K562 (cell line): ENCODE results near the gene TSPAN15. TPM values are rescaled to one million over a fixed set of nuclear protein-coding genes. Genes with fewer than 3 reads are reported as not detected.
A peak's percentile ranks its signal among the peaks of the same experiment; 100 is the strongest.

ENCODE experiments used
- BDP1 ChIP-seq: IDR thresholded peaks from 3 replicates; pipeline ENCODE4 v1.6.1; 2011; ENCODE audit not compliant: insufficient read length, insufficient read depth
- HINFP ChIP-seq: fragments of 450-650 bp; conservative IDR thresholded peaks from 2 replicates; pipeline ENCODE4 v1.6.1; 2016; ENCODE audit warnings: missing genetic modification characterization, low read depth, mild to moderate bottlenecking, control low read depth, missing compliant biosample characterization
- ILK ChIP-seq: fragments of 450-650 bp; IDR thresholded peaks from 2 replicates; pipeline ENCODE4 v1.6.1; 2016; ENCODE audit warnings: missing genetic modification characterization, low read depth, mild to moderate bottlenecking, missing compliant biosample characterization, moderate library complexity, borderline replicate concordance
- IRF1 ChIP-seq: sonication (generic); formaldehyde crosslinking; IDR thresholded peaks from 2 replicates; pipeline ENCODE4 v1.8.0; 2022; ENCODE audit warnings: missing genetic modification reagents, mild to moderate bottlenecking, borderline replicate concordance
- MIER1 ChIP-seq: fragments of 450-650 bp; IDR thresholded peaks from 2 replicates; pipeline ENCODE4 v1.6.1; 2016; ENCODE audit warnings: antibody characterized with exemption, mild to moderate bottlenecking, low read depth
- MTA3 ChIP-seq: fragments of 450-650 bp; formaldehyde crosslinking; IDR thresholded peaks from 2 replicates; pipeline ENCODE4 v1.6.1; 2017; ENCODE audit warnings: mild to moderate bottlenecking, borderline replicate concordance
- NFE2 ChIP-seq: IDR thresholded peaks from 2 replicates; pipeline ENCODE4 v1.6.1; 2014; ENCODE audit warnings: antibody characterized with exemption, low read depth
- OTX1 ChIP-seq: fragments of 450-650 bp; formaldehyde crosslinking; IDR thresholded peaks from 2 replicates; pipeline ENCODE4 v1.4.0; 2022; ENCODE audit warnings: mild to moderate bottlenecking
- PTBP1 ChIP-seq: fragments of 200-400 bp; formaldehyde crosslinking; IDR thresholded peaks from 2 replicates; pipeline ENCODE4 v1.6.1; 2017; ENCODE audit warnings: low read depth, low read length
- RBM14 ChIP-seq: fragments of 200-400 bp; formaldehyde crosslinking; IDR thresholded peaks from 2 replicates; pipeline ENCODE4 v1.6.1; 2018; ENCODE audit warnings: low read depth, mild to moderate bottlenecking, low read length, moderate library complexity, borderline replicate concordance; ENCODE audit not compliant: insufficient read depth
- RCOR1 ChIP-seq, 2 experiments: IDR thresholded peaks; 2 replicates each; pipeline ENCODE4 v1.6.1; 2012; ENCODE audit warnings: low read depth in 2 of 2, low read length in 2 of 2, borderline replicate concordance in 1 of 2, improper control_type of control experiment in 1 of 2
- SMARCA5 ChIP-seq: fragments of 450-650 bp; IDR thresholded peaks from 2 replicates; pipeline ENCODE4 v1.6.1; 2016
- SRSF3 ChIP-seq: fragments of 200-400 bp; formaldehyde crosslinking; IDR thresholded peaks from 2 replicates; pipeline ENCODE4 v1.6.1; 2016; ENCODE audit warnings: mild to moderate bottlenecking, low read length, moderate library complexity; ENCODE audit not compliant: insufficient read depth
- TCF3 ChIP-seq: sonication (generic); formaldehyde crosslinking; IDR thresholded peaks from 2 replicates; pipeline ENCODE4 v1.4.0; 2020; ENCODE audit warnings: mild to moderate bottlenecking, missing genetic modification reagents
- YY1 ChIP-seq, 3 experiments: IDR thresholded peaks; 2 replicates each; pipeline ENCODE4 v1.6.1; 2011; ENCODE audit warnings: low read length in 2 of 3, mild to moderate bottlenecking in 2 of 3, moderate library complexity in 2 of 3, borderline replicate concordance in 1 of 3, control low read depth in 1 of 3, low read depth in 1 of 3; ENCODE audit not compliant: insufficient read depth in 3 of 3, insufficient replicate concordance in 2 of 3, control insufficient read depth in 1 of 3, insufficient read length in 1 of 3; ENCODE audit errors: extremely low read depth in 1 of 3
- ZHX1 ChIP-seq: fragments of 150-350 bp; conservative IDR thresholded peaks from 2 replicates; pipeline ENCODE4 v1.6.1; 2014; ENCODE audit warnings: low read length
- ZNF41 ChIP-seq: fragments of 250-450 bp; sonication (Bioruptor Pico); conservative IDR thresholded peaks from 2 replicates; pipeline ENCODE4 v1.4.0; 2020; ENCODE audit warnings: mild to moderate bottlenecking
- ZNF512 ChIP-seq: IDR thresholded peaks from 2 replicates; pipeline ENCODE4 v1.6.1; 2016; ENCODE audit warnings: missing genetic modification characterization, missing compliant biosample characterization
- ZNF699 ChIP-seq: fragments of 250-450 bp; sonication (Bioruptor Pico); IDR thresholded peaks from 2 replicates; pipeline ENCODE4 v1.8.0; 2021; ENCODE audit warnings: mild to moderate bottlenecking, moderate library complexity; ENCODE audit not compliant: insufficient replicate concordance
- polyA plus RNA-seq, 8 experiments: library from polyadenylated mRNA; depleted of rRNA in 4 of 8; stranded (reverse) in 5 of 8; unstranded in 3 of 8; fragments of >200 nt; fragmentation: Nextera tagmentation in 2 of 8; fragmentation: Illumina TruSeq in 1 of 8; extraction: Ambion mirVana in 2 of 8; extraction: Trizol in 1 of 8; gene quantifications; 2 replicates each; pipeline versions ENCODE4 v1.2.1 to v1.2.3, GENCODE V29; 2011 to 2014; ENCODE audit warnings: inconsistent platforms in 1 of 8, missing spikeins in 1 of 8
- total RNA-seq, 7 experiments: library from RNA; depleted of rRNA in 6 of 7; stranded (reverse); fragments of >200 nt in 6 of 7; fragmentation: Illumina TruSeq in 2 of 7; extraction: Trizol in 2 of 7; gene quantifications; 2 replicates each; pipeline versions ENCODE4 v1.2.1 to v1.2.3, GENCODE V29; 2011 to 2021; ENCODE audit warnings: low replicate concordance in 1 of 7

The TSPAN15 gene
- total and polyA plus RNA-seq, 9 of the 15 experiments (the other 6 are each of a cell fraction or from before 2014, with no cell fraction given), result 0.33 to 1.0 (median 0.45) TPM; not detected in 2

- TF ChIP-seq IRF1 (CRISPR knock-in tag) (no peak), TCF3 (CRISPR knock-in tag) (no peak), ILK (tag) (no peak), OTX1 (CRISPR knock-in tag) (no peak), SRSF3 (no peak), RBM14 (no peak), HINFP (tag) (no peak), ZNF41 (CRISPR knock-in tag) (0 out of 2 replicates have a peak, but pooled peaks have one; percentile 30), SMARCA5 (peak; percentile 68; the same call in 1 of the 2 replicates), PTBP1 (0 out of 2 replicates have a peak, but pooled peaks have one; percentile 17), YY1 (IDR thresholded peaks at IDR 0.05; ENCODE audit: borderline replicate concordance in 1 of 3, control insufficient read depth in 1 of 3, extremely low read depth in 1 of 3, insufficient read depth in 3 of 3, insufficient read length in 1 of 3, insufficient replicate concordance in 2 of 3, low read depth in 1 of 3, low read length in 2 of 3) (peak in 2 of 3 experiments; percentile 71 to 78), MTA3 (0 out of 2 replicates have a peak, but pooled peaks have one; percentile 67), NFE2 (no peak), ZNF512 (tag) (peak; percentile 89), ZHX1 (0 out of 2 replicates have a peak, but pooled peaks have one; percentile 24), MIER1 (peak; percentile 73; the same call in 1 of the 2 replicates), BDP1 (no peak), RCOR1 (IDR thresholded peaks at IDR 0.05; ENCODE audit: borderline replicate concordance in 1 of 2, low read depth in 2 of 2, low read length in 2 of 2) (0 out of 4 replicates have a peak, but pooled peaks of 1 of the 2 experiments have one; percentile 44), ZNF699 (no peak)
These were observed 42.7 kb upstream of the TSPAN15 start (continued) for GRCh38 chr10:69408318-69409175.
